VCaP (cell line): ENCODE measurements around the gene KPNA3.
"Not testable (repeated sequence)": the region's sequence is repeated elsewhere in the genome, so short reads cannot be mapped to it uniquely, and the experiment has no call there.

ENCODE experiments used
- H3K27ac ChIP-seq: fragments of 450-650 bp; 2 replicates; pipeline ENCODE4 v1.5.1; 2017
- TF ChIP-seq, protein P1 (sequence below): fragments of 450-650 bp; conservative IDR thresholded peaks from 2 replicates; pipeline ENCODE4 v1.5.1; 2017; ENCODE audit warnings: mild to moderate bottlenecking, moderate library complexity

Gene KPNA3

DNA sequence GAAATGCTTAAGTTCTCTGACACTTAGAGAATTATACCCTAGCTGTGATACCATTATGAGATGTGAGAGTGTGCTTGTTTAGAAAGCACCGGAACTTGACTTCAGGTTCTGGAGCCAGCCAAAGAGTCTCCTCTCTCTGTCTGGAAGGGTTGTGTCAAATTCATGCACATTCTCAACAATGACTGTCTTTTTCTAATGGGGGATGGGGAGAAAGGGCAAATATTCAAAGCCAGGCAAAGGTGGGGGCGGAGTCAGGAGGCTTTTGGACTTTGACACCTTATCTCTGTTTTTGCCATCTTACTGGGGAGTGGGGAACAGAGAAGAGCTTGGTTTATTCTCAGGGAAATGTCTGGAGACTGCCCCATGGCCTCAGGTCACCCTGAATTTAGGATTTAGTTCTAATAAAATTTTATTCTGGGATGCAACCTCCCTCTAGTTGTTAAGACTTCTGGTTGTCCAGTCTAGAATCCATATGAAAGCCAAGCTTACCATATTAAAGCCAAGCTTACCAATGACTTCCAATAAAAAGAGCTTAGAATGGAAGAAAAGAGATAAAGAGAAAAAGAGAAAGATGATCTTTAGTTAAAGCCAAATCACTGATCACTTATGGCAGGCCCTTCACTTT lies 28.2 kb upstream of the KPNA3 start:
- TF ChIP-seq, protein P1, sequence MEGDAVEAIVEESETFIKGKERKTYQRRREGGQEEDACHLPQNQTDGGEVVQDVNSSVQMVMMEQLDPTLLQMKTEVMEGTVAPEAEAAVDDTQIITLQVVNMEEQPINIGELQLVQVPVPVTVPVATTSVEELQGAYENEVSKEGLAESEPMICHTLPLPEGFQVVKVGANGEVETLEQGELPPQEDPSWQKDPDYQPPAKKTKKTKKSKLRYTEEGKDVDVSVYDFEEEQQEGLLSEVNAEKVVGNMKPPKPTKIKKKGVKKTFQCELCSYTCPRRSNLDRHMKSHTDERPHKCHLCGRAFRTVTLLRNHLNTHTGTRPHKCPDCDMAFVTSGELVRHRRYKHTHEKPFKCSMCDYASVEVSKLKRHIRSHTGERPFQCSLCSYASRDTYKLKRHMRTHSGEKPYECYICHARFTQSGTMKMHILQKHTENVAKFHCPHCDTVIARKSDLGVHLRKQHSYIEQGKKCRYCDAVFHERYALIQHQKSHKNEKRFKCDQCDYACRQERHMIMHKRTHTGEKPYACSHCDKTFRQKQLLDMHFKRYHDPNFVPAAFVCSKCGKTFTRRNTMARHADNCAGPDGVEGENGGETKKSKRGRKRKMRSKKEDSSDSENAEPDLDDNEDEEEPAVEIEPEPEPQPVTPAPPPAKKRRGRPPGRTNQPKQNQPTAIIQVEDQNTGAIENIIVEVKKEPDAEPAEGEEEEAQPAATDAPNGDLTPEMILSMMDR, result no peak
- no peak overlapping the region for H3K27ac ChIP-seq

DNA sequence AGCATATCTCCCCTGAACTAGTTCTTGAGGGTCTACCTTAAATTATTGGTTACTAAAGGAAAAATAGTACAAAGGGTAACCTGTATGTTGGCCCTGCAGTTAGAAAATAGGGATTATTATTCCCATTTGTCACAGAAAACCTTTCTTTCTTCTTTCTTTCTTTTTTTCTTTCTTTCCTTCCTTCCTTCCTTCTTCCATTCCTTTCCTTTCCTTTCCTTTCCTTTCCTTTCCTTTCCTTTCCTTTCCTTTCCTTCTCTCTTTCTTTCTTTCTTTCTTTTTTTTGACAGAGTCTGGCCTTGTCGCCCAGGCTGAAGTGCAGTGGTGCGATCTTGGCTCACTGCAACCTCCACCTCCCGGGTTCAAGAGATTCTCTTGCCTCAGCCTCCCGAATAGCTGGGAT lies 23.6 kb upstream of the KPNA3 start:
- not testable (repeated sequence) for H3K27ac ChIP-seq

DNA sequence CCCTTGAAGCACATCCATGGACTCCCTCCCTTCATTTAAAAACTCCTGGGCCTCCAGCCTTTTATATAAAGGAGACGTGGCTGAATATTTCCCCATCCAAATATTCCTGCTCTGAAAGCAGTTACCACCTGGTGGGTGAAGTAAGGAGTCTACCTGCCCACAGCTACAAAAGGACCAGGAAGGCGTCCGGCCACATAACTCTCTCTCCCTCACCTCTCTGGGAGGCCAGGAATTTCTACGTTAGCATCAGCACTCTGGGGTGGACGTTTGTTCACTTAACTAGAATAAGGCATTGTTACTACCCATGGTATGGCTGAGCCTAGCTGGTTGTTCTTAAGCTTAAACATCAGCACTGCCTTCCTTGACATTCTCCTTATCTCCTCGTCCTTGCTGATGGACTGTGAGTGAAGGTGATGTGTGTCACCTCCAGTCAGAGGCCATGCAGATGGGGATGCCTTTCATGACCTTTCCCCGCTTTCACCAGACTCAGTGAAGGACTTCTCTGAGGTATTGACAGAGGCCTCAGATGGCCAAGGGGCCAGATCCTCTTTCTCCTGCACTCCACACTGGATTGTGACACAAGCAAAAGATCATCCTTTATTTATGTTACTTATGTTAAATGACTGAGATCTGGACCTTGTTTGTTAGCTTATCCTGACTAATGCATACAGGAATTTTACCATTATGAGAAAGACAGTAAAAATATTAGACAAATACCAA lies 22.2 kb upstream of the KPNA3 start:
- H3K27ac ChIP-seq, result no peak overlapping the region
- TF ChIP-seq, protein P1, result no peak

DNA sequence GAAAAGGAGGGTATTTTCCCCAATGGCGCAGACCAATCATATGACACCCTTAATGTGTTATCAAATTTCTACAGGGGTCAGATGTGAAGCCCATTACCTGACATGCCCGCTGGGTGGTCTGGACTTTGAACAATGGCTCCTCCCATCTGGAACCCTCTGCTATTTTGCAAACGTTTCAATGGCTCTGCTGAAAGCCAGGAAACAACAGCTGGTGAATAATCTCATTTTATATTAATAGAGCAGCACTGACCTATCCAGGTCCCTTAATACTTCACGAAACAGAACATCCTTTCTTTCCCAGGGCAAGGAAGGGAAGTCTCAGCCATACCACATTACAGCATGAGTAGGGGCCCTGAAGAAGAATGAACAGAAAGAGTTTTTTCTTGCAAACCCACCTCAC lies 20.3 kb upstream of the KPNA3 start:
- H3K27ac ChIP-seq, result no peak overlapping the region
- TF ChIP-seq, protein P1, result no peak

DNA sequence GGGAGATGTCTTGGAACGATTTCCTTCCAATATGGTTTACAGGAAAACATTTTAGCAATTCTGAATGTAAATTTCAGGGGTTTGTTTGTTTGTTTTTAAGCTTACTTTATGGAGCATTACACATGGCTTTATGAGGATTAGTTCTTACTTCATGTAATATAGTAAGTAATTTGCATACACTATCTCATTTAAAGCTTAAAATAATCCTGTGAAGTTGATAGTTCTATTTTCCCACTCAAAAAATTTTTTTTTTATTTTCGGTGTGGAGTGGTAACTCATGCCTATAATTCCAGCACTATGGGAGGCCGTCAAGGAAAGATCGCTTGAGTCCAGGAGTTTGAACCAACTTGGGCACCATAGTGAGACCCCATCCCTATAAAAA lies 19.0 kb upstream of the KPNA3 start:
- H3K27ac ChIP-seq, result no peak overlapping the region
- TF ChIP-seq, protein P1, result no peak

DNA sequence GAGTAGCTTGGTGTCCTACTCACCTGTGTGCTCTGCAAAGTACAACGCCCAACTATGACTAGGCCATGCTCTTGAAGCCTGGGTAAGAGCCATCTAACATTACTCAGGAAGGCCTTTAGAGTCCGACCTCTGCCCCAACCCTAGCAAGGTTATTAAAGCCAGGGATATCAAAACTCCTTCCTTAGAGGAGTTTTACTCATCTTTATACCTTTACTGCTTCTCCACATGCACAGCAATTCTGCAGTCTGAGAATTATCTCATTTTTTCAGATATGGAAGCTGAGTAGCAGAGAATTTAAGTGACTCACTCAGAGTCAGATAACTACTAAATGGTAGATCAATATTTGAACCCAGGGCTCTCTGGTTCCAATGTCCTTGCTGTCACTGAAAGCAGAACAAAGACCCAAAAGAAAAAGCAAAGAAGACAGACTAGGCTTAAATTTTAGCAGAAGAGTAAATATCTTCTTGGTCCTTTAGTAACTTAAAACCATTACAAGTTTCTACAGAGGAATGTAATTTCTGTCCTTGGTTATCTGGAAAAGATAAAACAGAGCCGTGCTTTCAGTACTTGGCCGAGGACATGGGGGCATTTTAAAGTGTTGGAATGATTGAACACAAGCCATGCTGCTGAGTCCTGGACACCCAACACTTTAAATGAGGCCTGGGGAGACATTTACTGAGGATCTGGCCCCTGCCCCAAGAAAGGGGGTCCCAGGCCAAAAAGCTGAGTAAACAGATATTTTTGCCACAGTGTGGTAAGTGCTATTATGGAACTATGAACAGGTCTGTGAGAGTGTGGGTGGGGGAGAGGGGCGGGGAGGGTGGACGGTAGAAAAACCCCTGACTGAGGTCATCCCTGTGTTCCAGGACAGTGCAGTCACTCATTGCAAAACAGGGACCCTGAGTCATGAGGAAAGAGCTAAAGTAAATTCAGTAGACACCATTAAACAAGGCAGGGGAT lies 18.4 kb upstream of the KPNA3 start:
- TF ChIP-seq, protein P1, result no peak
- no peak overlapping the region for H3K27ac ChIP-seq

DNA sequence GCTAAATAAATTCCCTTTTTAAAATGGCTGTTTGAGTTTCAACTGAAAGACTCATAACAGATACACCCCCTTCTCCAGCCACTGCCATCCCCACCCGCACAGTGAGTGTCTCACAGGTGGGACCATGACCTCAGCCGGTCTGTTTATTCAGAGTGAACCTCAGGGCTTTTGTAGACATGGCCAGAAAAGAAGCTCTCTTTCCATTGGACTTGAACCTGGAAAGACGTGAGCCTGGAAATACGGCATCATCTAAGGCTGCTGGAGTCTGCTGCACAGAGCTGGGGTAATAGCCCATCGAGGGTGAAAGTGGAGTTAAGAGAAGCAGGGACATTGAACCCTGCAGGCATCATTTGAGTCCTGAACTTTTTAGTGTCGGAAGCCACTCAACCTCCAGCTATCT lies 15.2 kb upstream of the KPNA3 start:
- TF ChIP-seq, protein P1, result no peak
- no peak overlapping the region for H3K27ac ChIP-seq
